ENCODE measurements around the gene EMID1. TPM values are rescaled to one million over a fixed set of nuclear protein-coding genes. Genes with fewer than 3 reads are reported as not detected.

Gene EMID1
- total RNA-seq, 4 donors from 2014 or later: 0.33 to 1.8 TPM; not detected in 2

GRCh38 chr22:29259253-29259899 is 53.7 kb downstream of the EMID1 start:
- H3K27ac ChIP-seq: no peak overlapping the region
- H3K4me3 ChIP-seq: no peak overlapping the region
- TF ChIP-seq CTCF (IDR thresholded peaks at IDR 0.05 in 4 of 5, conservative IDR thresholded peaks at IDR 0.05 in 1 of 5) (no peak), POLR2A (IDR thresholded peaks at IDR 0.05) (no peak)
- H3K4me1 ChIP-seq: peaks cover 0 to 3% of the 10 kb centered on the region in 2 donors
- ATAC-seq: no peak
- intact Hi-C loops (cut with DNase I; ENCODE audit: low total_unique reads): no loop called here
- no peaks in the 10 kb centered on the region for H3K27me3 ChIP-seq
- peaks cover 0 to 12% of the 10 kb centered on the region in 2 donors for H3K36me3 ChIP-seq
- in situ Hi-C loops (cut with MboI; ENCODE audit: low sequenced_read_pairs in 4 of 4): no loop called here
- DNase-seq: no peak
- no peaks in the 10 kb centered on the region for H3K9me3 ChIP-seq

DNA sequence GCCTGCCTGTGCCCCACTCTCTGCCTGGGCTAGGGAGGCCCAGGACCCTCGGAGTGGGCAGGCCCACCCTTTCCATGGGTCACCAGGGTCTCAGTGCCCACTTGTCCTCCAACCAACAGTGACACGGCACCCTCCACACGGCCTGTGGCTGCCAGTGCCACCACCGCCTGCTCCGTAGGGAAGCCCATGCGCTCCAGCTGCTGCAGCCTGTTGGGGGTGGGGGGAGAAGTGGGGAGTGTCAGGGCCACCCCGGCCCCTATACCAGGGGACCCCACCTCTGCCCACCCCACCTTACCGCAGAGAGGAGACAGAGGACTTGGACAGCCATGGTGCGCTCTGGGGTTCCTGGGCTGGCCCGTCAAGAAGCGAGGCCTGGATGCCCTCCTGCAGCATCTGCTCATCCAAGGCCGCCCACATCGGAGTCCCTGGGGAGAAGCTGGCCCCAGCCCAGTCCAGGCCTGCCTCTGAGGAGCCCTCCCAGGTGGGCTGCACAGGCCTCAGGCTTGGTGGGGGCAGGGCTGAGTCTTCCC is 54.4 kb downstream of the EMID1 start:
- no peak overlapping the region for H3K27ac ChIP-seq
- no peak overlapping the region for H3K4me3 ChIP-seq
- H3K4me1 ChIP-seq: peaks cover 0 to 3% of the 10 kb centered on the region in 2 donors
- peaks cover 0 to 13% of the 10 kb centered on the region in 2 donors for H3K36me3 ChIP-seq
- ATAC-seq: no peak
- in situ Hi-C loops (cut with MboI; ENCODE audit: low sequenced_read_pairs in 4 of 4): no loop called here
- no peaks in the 10 kb centered on the region for H3K27me3 ChIP-seq
- H3K9me3 ChIP-seq: no peaks in the 10 kb centered on the region
- DNase-seq: no peak
- intact Hi-C loops (cut with DNase I; ENCODE audit: low total_unique reads): no loop called here
- TF ChIP-seq CTCF (IDR thresholded peaks at IDR 0.05 in 4 of 5, conservative IDR thresholded peaks at IDR 0.05 in 1 of 5): no peak
- no peak for TF ChIP-seq POLR2A (IDR thresholded peaks at IDR 0.05)

GRCh38 chr22:29260601-29261315 is 55.1 kb downstream of the EMID1 start:
- TF ChIP-seq CTCF (IDR thresholded peaks at IDR 0.05 in 4 of 5, conservative IDR thresholded peaks at IDR 0.05 in 1 of 5) (no peak), POLR2A (IDR thresholded peaks at IDR 0.05) (no peak)
- H3K4me1 ChIP-seq: peaks cover 0 to 3% of the 10 kb centered on the region in 2 donors
- no peaks in the 10 kb centered on the region for H3K9me3 ChIP-seq
- no peak overlapping the region for H3K4me3 ChIP-seq
- intact Hi-C loops (cut with DNase I; ENCODE audit: low total_unique reads): no loop called here
- peak overlapping the region in 1 of 4 donors; percentile 46 for H3K27ac ChIP-seq
- in situ Hi-C loops (cut with MboI; ENCODE audit: low sequenced_read_pairs in 4 of 4): no loop called here
- peak in 1 of 2 donors; percentile 35 for DNase-seq
- no peaks in the 10 kb centered on the region for H3K27me3 ChIP-seq
- peak in 1 of 2 donors; percentile 60 for ATAC-seq
- H3K36me3 ChIP-seq: peaks cover 0 to 18% of the 10 kb centered on the region in 2 donors

GRCh38 chr22:29263791-29264276 is 58.1 kb downstream of the EMID1 start:
- ATAC-seq: no peak
- no peaks in the 10 kb centered on the region for H3K27me3 ChIP-seq
- peak overlapping the region in 2 of 4 donors; percentile 24 to 40 for H3K27ac ChIP-seq
- DNase-seq: peak in 1 of 2 donors; percentile 51
- H3K36me3 ChIP-seq: peaks cover 0 to 18% of the 10 kb centered on the region in 2 donors
- H3K4me1 ChIP-seq: peaks cover 12 to 17% of the 10 kb centered on the region in 2 donors
- no peak overlapping the region for H3K4me3 ChIP-seq
- TF ChIP-seq CTCF (IDR thresholded peaks at IDR 0.05 in 4 of 5, conservative IDR thresholded peaks at IDR 0.05 in 1 of 5): no peak
- no peak for TF ChIP-seq POLR2A (IDR thresholded peaks at IDR 0.05)
- intact Hi-C loops (cut with DNase I; ENCODE audit: low total_unique reads): no loop called here
- in situ Hi-C loops (cut with MboI; ENCODE audit: low sequenced_read_pairs in 4 of 4): no loop called here
- no peaks in the 10 kb centered on the region for H3K9me3 ChIP-seq
